ENCODE data around the gene CADM1.

Gene CADM1

DNA sequence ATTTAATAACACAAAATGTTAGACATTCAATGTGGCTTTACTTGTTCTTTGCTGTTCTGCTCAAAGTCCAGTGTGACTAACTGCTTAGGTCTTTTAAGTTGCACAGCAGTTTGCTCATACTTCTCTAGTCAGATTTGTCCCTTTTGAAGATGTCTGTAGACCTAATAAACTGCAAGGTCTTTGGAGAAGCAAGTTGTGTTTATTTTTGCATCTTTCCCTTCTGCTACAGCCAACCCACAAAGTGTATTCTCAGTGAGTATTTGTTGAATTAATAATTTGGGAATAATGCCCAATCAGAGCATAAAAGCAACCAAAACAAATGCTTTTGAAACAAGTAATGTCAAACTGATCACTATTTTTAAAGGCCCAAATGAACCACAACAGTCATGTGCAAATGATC lies 312.5 kb downstream of the CADM1 start:
- no peak for DNase-seq
- in situ Hi-C loops (cut with HindIII; ENCODE audit: low pct_ligation_motif_present, low pct_unique_long_range_greater_than_20kb, low sequenced_read_pairs): no loop called here

DNA sequence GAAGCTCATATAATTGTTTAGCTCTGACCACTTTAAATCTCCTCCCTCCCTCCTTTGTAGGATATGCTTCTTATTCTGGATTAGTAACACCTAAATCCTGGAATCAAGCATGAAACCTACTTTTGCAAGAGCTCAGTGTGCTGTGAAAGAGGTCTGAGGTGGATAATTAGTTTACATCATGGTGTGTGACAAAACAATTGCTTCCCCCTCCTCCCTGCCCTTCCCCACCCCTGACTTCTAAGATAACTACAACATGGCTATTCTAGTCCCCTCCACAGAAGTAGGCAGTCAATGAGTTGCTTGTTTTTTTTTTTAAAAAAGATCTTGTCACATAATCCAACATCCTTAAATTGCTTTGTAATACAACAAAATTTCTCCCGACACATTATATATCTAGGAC lies 314.0 kb downstream of the CADM1 start:
- in situ Hi-C loops (cut with HindIII; ENCODE audit: low pct_ligation_motif_present, low pct_unique_long_range_greater_than_20kb, low sequenced_read_pairs): no loop called here
- DNase-seq: no peak

DNA sequence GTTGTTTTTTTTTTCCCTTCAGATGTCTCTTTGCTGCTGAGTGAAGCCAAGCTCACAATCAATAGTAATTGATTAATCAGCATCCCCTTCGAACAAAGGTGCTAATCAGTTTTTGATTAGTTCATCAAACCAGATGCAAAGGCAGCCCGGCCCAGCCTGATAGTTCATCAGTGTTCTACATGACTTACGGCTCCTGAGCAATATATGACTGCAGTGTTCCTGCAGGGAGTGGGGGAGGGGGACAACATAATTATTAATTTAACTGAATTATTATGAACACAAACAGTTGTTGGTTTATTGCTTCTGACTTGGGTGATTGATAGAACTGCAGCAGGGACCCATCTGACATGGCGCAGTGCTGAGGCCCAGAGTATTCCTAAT lies 315.3 kb downstream of the CADM1 start:
- in situ Hi-C loops (cut with HindIII; ENCODE audit: low pct_ligation_motif_present, low pct_unique_long_range_greater_than_20kb, low sequenced_read_pairs): no loop called here
- DNase-seq: no peak

DNA sequence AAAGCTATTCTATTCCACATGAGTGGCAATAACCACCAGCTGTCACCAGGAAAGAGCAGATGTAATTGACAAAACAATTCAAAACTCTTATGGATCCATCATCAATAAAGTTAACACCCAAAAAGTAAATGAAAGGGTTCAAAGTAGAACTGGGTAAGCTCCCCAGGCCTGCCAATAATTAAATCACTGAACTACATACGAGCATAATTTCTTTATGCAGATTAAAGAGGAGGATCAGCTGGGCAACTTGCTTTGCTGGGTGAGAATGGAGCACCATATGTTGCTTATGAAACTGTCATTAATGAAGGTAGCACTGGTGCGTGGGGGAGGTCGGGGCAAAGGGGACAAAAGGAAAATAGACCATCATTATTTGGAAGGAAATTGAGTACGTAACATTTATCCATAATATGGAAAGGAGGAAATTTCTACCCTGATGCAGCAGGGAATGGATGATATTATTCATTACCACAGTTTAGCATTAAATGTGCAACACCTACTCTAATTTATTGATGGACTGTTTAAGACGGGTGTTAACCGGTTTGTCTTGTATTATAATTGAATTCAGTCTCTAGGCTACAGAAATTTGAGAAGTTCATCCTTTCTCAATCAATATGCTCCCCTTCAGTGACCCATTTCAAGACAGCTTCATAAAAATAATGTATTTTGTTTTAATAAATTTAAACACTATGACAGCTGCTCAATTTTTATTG lies 315.9 kb downstream of the CADM1 start:
- no peak for DNase-seq
- in situ Hi-C loops (cut with HindIII; ENCODE audit: low pct_ligation_motif_present, low pct_unique_long_range_greater_than_20kb, low sequenced_read_pairs): no loop called here

DNA sequence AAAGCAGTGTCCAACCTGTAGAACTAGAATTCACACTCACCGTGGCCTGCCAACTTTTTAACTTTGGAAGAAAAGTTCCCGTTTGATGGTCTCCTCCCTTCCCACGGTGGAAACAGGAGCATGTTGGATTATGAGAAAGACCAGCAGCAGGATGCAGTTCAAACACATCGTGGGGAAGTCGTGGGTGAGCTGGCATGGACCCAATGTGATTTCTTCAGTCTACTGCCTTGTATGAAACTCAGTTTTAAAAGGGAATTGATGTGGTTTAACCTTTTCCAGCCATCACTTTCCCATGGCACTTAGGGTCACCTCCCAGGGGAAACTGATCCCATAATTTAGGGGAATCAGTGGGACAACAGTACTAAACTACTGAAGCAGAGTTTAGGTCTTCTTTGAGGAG lies 318.3 kb downstream of the CADM1 start:
- in situ Hi-C loops (cut with HindIII; ENCODE audit: low pct_ligation_motif_present, low pct_unique_long_range_greater_than_20kb, low sequenced_read_pairs): no loop called here

DNA sequence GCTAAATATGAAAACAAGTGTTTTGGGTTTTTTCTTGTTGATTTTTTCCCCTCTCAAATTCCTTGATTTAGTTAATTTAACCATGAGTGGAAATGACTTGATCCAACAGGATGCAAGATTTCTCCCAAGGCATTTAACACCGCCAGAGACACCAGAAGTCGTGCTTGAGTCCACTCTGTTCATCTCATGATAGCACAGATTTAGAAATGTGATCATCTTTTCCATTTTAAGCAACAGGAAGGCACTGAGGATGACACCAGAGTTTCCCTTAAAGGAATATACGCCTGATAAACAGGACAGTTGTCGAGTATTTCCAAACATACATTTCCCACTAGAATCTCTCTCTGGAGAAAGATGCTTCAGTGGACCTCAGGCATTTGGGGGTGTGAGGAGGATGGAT lies 318.7 kb downstream of the CADM1 start:
- in situ Hi-C loops (cut with HindIII; ENCODE audit: low pct_ligation_motif_present, low pct_unique_long_range_greater_than_20kb, low sequenced_read_pairs): no loop called here
- no peak for DNase-seq

More for the DNA sequence above, 318.3 kb downstream of the CADM1 start:
- no peak for DNase-seq

DNA sequence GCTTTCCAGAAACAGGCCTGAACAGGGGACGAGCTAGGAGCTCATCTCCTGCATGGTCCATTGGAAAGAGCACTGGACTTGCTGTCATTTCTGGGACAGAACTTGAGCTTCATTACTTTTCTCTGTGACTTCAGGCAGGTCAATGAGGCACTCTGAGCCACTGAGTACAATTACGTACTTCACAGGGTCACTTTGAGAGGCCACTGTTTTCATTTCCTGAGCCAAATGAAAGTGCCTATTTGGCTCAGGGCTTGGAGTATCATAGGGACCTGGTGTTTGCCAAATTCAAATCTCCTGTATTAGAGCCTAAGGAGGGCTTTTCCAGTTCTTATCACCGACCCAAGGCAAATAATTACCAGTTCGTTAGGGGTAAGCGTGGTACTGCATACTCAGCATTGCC lies 319.3 kb downstream of the CADM1 start:
- in situ Hi-C loops (cut with HindIII; ENCODE audit: low pct_ligation_motif_present, low pct_unique_long_range_greater_than_20kb, low sequenced_read_pairs): no loop called here
- DNase-seq: no peak

DNA sequence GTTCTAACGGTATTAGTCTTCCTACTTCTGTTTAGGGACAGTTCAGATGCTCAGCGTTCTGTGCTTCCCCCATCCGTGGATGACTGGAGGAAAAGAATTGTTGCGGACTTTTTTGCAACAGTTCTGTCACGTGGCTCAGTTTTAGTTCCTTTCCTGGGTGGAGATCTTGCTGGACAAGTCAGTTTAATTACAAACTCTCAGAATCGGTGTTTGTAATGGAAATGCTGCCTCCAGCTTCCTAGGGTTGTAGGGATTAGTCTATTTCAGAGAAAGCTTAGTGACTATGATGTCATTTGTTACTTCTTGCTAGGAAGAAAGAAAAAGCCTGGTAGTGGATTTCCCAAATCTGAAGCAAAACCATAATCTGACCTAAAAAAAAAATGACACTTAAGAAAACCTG lies 320.4 kb downstream of the CADM1 start:
- DNase-seq: no peak
- in situ Hi-C loops (cut with HindIII; ENCODE audit: low pct_ligation_motif_present, low pct_unique_long_range_greater_than_20kb, low sequenced_read_pairs): no loop called here

DNA sequence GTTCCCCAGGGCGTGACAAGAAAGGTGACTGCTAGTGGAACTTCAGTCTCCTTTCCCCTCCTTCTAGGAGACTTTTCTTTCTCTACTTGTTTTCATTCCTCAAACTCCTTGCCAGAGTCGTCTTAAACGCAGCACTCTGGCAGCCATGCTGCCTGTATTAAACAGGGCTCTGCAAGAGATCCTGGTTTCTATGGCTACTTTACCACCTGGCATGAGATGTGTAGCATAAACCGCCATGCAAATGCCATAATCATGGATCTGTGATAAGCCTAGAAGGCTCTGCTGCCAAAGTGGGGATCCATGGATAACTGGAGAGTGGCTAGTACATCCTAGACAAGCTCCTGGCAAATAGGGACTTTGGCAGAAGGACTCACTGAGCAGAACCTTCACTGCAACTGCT lies 321.1 kb downstream of the CADM1 start:
- in situ Hi-C loops (cut with HindIII; ENCODE audit: low pct_ligation_motif_present, low pct_unique_long_range_greater_than_20kb, low sequenced_read_pairs): no loop called here
- DNase-seq: no peak

DNA sequence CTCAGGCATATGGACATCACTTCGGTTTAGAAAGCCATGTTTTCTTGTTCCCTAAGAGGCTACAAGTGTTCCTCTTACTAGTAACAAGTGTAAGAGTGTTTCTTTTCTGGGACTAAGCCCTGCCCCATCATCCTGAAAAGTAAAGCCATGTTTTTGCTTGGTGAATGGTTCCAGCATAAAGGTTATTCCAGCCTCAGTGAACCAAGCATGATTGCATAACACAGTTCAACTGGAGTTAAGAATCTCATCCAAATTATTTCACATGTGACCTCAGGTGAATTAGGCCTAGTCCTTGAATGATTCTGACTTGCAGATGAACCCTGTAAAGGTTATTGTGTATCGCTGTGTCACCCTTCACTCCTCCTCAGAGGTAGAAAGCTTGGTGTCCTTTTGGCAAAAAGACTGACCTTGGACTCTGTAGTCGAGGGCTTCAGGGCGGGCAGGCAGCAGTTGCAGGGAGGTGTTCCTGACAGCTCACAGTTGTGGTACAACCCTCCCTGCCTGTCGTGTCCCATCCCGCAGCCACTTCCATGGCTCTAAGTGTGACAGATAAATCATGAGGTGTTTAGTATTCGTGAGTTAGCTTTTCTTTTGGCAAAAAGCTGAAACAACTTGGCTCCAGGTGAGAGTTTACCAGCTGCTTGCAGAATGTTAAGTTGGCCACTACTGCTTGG lies 321.8 kb downstream of the CADM1 start:
- no peak for DNase-seq
- in situ Hi-C loops (cut with HindIII; ENCODE audit: low pct_ligation_motif_present, low pct_unique_long_range_greater_than_20kb, low sequenced_read_pairs): no loop called here

DNA sequence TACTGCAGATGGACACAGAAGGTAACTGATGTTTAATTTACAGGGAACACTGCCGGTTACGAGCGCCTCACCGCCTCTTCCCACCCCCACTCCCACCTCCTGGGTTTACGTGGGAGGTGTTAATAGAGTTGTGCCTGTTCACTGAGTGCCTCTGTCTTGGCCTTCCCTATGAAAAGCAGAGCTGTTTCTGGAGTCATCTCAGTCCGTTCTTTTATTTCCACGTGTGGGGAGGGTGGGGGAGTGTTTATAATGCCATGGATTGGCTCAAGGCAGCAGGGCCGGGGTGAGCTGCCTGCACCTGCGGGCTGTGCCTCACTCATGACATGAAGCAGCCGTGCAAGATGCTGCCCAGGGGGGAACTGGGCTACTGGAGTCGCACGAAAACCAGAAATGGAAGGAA lies 322.7 kb downstream of the CADM1 start:
- in situ Hi-C loops (cut with HindIII; ENCODE audit: low pct_ligation_motif_present, low pct_unique_long_range_greater_than_20kb, low sequenced_read_pairs): no loop called here
- DNase-seq: no peak

DNA sequence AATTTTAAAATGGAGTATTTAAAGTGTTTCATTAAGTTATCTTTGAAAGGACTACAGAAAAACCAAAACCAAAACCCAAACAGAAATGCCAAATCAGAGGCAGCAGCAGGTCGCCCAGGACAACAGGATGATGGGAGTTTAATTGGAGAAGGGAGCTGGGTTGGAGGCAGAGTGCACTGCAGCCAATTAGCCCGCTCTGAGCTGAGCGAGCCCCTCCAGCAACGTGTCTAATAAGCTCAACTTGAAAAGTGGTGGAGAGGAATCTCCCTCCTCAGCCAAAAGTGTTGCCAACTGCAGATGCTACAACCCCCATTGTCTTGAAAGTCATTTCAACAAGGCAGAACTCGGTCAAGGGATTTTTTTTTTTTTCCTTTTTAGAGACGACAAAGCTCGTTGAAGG lies 323.9 kb downstream of the CADM1 start:
- in situ Hi-C loops (cut with HindIII; ENCODE audit: low pct_ligation_motif_present, low pct_unique_long_range_greater_than_20kb, low sequenced_read_pairs): no loop called here
- no peak for DNase-seq

DNA sequence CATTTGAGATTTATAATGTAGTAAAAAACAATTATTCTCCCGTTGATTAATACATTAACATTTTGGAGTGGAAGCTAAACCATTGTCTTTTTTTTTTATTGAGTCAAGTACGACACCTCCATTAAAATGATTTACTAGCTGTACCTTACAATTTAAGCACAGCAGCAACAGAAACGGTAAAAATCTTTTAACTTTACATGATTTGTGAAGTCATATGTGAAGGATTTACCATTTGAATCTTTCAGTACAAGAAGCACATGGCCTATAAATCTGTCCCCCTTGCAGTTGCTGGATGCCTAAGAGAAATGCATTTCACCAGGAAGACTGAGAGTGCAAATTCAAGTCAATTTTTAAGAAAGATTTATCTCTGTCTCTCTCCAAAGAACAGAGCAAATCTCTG lies 324.6 kb downstream of the CADM1 start:
- DNase-seq: no peak
- in situ Hi-C loops (cut with HindIII; ENCODE audit: low pct_ligation_motif_present, low pct_unique_long_range_greater_than_20kb, low sequenced_read_pairs): no loop called here

DNA sequence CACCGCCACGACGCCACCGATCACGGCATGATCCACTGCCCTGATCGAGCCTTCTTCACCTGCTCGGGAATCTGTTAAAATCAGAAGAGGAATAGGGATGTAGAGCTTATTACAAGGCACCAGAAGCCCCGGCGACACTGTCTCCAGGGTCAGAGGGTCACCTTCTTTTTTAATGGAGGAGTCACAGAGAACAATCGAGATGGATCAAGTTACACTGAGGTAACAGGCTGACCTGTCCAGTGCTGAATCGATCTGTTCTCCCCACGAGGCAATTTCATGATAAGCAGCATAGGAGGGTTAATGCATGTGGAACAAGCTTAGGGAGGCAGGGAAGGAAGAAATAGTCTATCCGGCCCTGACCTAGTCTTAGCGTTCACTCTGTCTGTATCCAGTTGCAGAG lies 325.5 kb downstream of the CADM1 start:
- DNase-seq: no peak
- in situ Hi-C loops (cut with HindIII; ENCODE audit: low pct_ligation_motif_present, low pct_unique_long_range_greater_than_20kb, low sequenced_read_pairs): no loop called here

DNA sequence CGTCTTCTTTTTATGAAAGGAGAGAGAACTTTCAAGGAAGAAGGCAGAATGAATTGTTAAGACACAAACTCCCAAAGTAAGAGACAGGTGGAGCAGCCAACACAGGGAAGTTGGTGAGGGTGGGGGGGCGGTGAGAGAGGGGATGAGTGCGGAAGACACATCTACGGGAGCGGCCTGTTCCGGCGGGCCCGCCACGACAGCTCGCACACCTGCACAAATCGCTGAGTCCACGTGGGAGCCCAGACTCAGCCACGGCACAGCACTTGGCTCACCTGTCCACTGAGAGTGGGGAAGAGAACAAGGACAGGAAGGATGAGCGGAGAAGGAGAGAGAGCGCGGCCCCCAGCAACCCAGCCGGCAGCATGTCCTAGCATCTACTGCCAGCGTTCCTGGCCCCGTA lies 331.1 kb downstream of the CADM1 start:
- in situ Hi-C loops (cut with HindIII; ENCODE audit: low pct_ligation_motif_present, low pct_unique_long_range_greater_than_20kb, low sequenced_read_pairs): no loop called here
- no peak for DNase-seq

DNA sequence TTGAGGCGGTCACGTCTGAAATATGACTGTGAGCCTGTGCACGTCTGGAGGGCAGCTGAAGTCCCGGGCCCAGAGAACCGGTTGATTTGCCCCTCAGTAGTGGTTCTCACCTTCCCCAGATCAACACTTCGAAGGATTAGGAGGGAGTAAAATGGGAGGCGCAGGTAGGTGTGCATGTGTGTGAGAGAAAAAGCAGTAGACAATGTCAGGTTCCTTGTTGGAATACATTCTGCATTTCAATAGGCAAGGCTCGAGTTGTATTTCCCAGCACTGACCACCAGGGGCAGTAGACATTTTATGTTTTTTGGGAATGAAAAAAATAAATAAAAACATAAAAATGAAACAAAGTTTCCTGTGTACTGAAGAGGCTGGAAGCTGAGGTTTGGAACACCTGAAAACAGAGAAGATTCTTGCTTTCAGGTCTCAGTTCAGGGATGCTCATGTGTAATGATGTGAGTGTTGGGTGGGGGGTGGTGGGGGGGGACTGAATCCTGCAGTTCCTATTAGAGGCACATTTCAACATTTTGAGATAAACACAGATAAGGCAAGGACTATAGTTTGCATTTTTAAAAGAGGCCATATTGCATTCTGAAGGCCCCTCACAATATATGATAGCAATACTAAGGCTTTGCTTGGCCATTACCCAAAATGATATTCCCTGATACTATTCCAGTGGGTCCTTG lies 333.9 kb downstream of the CADM1 start:
- in situ Hi-C loops (cut with HindIII; ENCODE audit: low pct_ligation_motif_present, low pct_unique_long_range_greater_than_20kb, low sequenced_read_pairs): no loop called here
- DNase-seq: peak; percentile 48

DNA sequence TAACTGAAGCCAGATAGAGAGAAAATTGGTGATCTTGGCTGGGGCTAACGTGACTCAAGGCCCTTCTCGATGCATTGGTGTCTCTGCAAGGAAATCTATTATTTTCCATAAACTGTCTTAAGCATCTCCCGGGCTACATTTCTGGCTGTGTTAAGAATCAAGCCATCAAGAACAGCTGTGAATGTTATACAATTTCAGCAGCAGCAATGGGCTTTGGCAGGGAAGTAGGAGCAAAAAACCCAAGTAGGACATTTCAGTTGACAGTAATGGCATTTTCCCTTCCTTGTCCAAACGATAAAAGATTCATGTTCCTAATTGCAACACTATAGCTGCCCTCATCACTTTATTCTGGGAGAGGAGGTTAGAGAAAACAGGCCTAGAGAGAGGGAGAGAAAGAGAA lies 335.0 kb downstream of the CADM1 start:
- no peak for DNase-seq
- in situ Hi-C loops (cut with HindIII; ENCODE audit: low pct_ligation_motif_present, low pct_unique_long_range_greater_than_20kb, low sequenced_read_pairs): no loop called here

DNA sequence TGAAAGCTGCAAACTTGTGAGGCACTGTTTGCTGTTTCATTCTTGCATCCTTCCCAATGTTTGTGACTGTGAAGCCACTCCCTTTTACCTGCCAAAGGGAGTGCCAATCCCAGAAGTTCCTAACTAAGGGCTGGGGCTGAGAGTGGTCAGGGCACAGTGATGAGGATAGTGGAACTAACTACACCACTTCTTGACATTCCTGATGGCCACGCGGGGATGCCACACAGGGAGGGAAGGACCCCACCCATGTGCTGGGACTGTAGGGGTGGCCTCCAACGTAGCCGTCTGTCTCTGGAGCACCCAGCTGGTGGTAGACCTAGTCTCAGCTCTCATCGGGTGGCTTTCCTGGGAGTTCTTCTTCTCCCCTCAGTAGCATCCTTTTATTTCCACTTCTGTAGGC lies 335.5 kb downstream of the CADM1 start:
- no peak for DNase-seq
- in situ Hi-C loops (cut with HindIII; ENCODE audit: low pct_ligation_motif_present, low pct_unique_long_range_greater_than_20kb, low sequenced_read_pairs): no loop called here

DNA sequence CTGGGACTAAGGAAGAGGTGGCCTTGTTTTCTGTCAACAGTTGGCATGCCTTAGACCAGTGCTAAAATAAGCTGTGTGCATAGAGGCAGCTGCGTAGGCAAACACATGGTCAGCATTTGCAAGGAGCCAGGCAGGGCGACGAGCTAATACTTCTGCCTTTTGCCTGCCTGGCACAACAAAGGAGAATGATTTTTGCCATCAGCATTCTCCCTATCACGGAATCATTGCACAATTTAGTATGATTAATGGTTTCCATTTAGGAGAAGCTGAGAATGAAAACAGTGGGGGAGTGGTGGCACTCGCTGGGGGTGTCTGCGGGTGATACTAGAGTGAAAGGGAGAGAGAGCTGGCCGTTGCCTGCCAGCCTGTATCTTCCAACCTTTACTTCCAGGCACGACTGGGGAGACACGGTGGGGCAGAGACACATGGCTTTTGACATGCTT lies 336.0 kb downstream of the CADM1 start:
- in situ Hi-C loops (cut with HindIII; ENCODE audit: low pct_ligation_motif_present, low pct_unique_long_range_greater_than_20kb, low sequenced_read_pairs): no loop called here
- no peak for DNase-seq

DNA sequence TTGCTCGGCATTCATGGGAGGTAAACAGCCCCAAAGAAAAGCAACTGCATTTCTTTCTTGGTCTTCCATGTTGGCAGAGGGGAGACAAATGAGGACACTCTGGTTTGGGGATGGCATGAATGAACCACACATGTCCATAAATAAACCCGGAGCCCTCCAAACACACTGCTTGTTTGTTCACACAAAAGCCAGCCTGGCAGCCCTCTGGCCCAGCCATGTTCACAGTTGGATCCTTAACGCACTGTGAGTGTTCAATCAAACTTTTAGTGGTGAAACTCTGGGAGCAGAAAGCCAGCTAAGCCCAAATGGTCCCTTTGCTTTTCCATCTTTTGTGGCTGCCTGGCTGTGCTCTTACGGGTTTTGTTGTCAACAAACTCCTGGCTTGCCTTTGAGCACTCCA lies 336.8 kb downstream of the CADM1 start:
- no peak for DNase-seq
- in situ Hi-C loops (cut with HindIII; ENCODE audit: low pct_ligation_motif_present, low pct_unique_long_range_greater_than_20kb, low sequenced_read_pairs): no loop called here
